ENCODE data around the gene RASA3. TPM values are rescaled to one million over a fixed set of nuclear protein-coding genes. Genes with fewer than 3 reads are reported as not detected.

RASA3 gene
- total RNA-seq, 1 donor from 2014 or later: 41.1 TPM

- no peak overlapping the region for H3K27ac ChIP-seq (ENCODE audit: low read depth, low read length)
- Mint-ChIP-seq H3K36me3 (ENCODE audit: low read depth, unreplicated experiment) (peaks cover 19% of the 10 kb centered on the region), H3K4me1 (ENCODE audit: low read depth, unreplicated experiment) (no peaks in the 10 kb centered on the region), H3K27ac (ENCODE audit: unreplicated experiment) (no peak overlapping the region), H3K4me3 (ENCODE audit: unreplicated experiment) (no peak overlapping the region), H3K27me3 (ENCODE audit: low read depth, unreplicated experiment) (no peaks in the 10 kb centered on the region), H3K9me3 (ENCODE audit: unreplicated experiment) (no peaks in the 10 kb centered on the region)
- no peak overlapping the region for H3K9ac ChIP-seq (ENCODE audit: low read length)
- FAIRE-seq (no peak), DNase-seq (ENCODE audit: low read depth) (no peak)
- H3K79me2 ChIP-seq (ENCODE audit: insufficient read depth, low read length): no peaks in the 10 kb centered on the region
- no peak overlapping the region for H2AFZ ChIP-seq (ENCODE audit: low read depth, low read length)
- peaks cover 11% of the 10 kb centered on the region for H3K4me1 ChIP-seq (ENCODE audit: insufficient read depth, low read length)
- peaks cover 9% of the 10 kb centered on the region for H3K36me3 ChIP-seq (ENCODE audit: insufficient read depth, low read length)
- H3K4me2 ChIP-seq (ENCODE audit: low read length): no peak overlapping the region
- no peak overlapping the region for H3K4me3 ChIP-seq (ENCODE audit: insufficient read depth, low read depth, low read length)
- no peaks in the 10 kb centered on the region for H3K27me3 ChIP-seq (ENCODE audit: insufficient read depth, low read length)
- no peaks in the 10 kb centered on the region for H3K9me3 ChIP-seq (ENCODE audit: insufficient read depth, low read depth, low read length)
- TF ChIP-seq CTCF (IDR thresholded peaks at IDR 0.05; ENCODE audit: insufficient read depth, low read depth, low read length) (no peak), EZH2 (IDR thresholded peaks at IDR 0.05; ENCODE audit: insufficient read depth, low read length) (no peak)
- peaks cover 14% of the 10 kb centered on the region for H4K20me1 ChIP-seq (ENCODE audit: insufficient read depth, low read length)
Observed at GRCh38 chr13:114002009-114002544, 130.3 kb downstream of the RASA3 start.

- H2AFZ ChIP-seq (ENCODE audit: low read depth, low read length): no peak overlapping the region
- no peak overlapping the region for H3K27ac ChIP-seq (ENCODE audit: low read depth, low read length)
- DNase-seq (ENCODE audit: low read depth) (no peak), FAIRE-seq (no peak)
- no peaks in the 10 kb centered on the region for H3K27me3 Mint-ChIP-seq (ENCODE audit: low read depth, unreplicated experiment)
- H3K79me2 ChIP-seq (ENCODE audit: insufficient read depth, low read length): no peaks in the 10 kb centered on the region
- H3K27ac Mint-ChIP-seq (ENCODE audit: unreplicated experiment): no peak overlapping the region
- H3K4me3 ChIP-seq (ENCODE audit: insufficient read depth, low read depth, low read length): no peak overlapping the region
- no peaks in the 10 kb centered on the region for H3K4me1 Mint-ChIP-seq (ENCODE audit: low read depth, unreplicated experiment)
- no peak overlapping the region for H3K9ac ChIP-seq (ENCODE audit: low read length)
- H3K4me3 Mint-ChIP-seq (ENCODE audit: unreplicated experiment): no peak overlapping the region
- H3K27me3 ChIP-seq (ENCODE audit: insufficient read depth, low read length): no peaks in the 10 kb centered on the region
- H3K36me3 ChIP-seq (ENCODE audit: insufficient read depth, low read length): peaks cover 12% of the 10 kb centered on the region
- peaks cover 11% of the 10 kb centered on the region for H3K4me1 ChIP-seq (ENCODE audit: insufficient read depth, low read length)
- no peaks in the 10 kb centered on the region for H3K9me3 Mint-ChIP-seq (ENCODE audit: unreplicated experiment)
- TF ChIP-seq EZH2 (IDR thresholded peaks at IDR 0.05; ENCODE audit: insufficient read depth, low read length): no peak
- no peak for TF ChIP-seq CTCF (IDR thresholded peaks at IDR 0.05; ENCODE audit: insufficient read depth, low read depth, low read length)
- peaks cover 19% of the 10 kb centered on the region for H3K36me3 Mint-ChIP-seq (ENCODE audit: low read depth, unreplicated experiment)
- no peaks in the 10 kb centered on the region for H3K9me3 ChIP-seq (ENCODE audit: insufficient read depth, low read depth, low read length)
- H3K4me2 ChIP-seq (ENCODE audit: low read length): no peak overlapping the region
- peaks cover 14% of the 10 kb centered on the region for H4K20me1 ChIP-seq (ENCODE audit: insufficient read depth, low read length)
Observed at GRCh38 chr13:114001331-114002008, 131.0 kb downstream of the RASA3 start.

All from astrocyte (in vitro differentiated cells and primary cell).